HEK293T (cell line): ENCODE results near the gene SEMA3E.
A peak's percentile ranks its signal among the peaks of the same experiment; 100 is the strongest.

ENCODE experiments used
- BHLHE40 ChIP-seq: fragments of 450-650 bp; IDR thresholded peaks from 2 replicates; pipeline ENCODE4 v1.6.1; 2016; ENCODE audit warnings: mild to moderate bottlenecking, moderate library complexity, borderline replicate concordance
- FOXK2 ChIP-seq: fragments of 450-650 bp; IDR thresholded peaks from 2 replicates; pipeline ENCODE4 v1.6.1; 2016; ENCODE audit warnings: mild to moderate bottlenecking
- PKNOX1 ChIP-seq: fragments of 450-650 bp; IDR thresholded peaks from 2 replicates; pipeline ENCODE4 v1.6.1; 2016
- SP1 ChIP-seq: fragments of 450-650 bp; IDR thresholded peaks from 2 replicates; pipeline ENCODE4 v1.6.1; 2017
- ZNF384 ChIP-seq: fragments of 450-650 bp; IDR thresholded peaks from 2 replicates; pipeline ENCODE4 v1.6.1; 2016

GRCh38 chr7:83648464-83649241 is at the start of gene SEMA3E:
- no peak for TF ChIP-seq SP1
- no peak for TF ChIP-seq BHLHE40
- TF ChIP-seq FOXK2: no peak
- no peak for TF ChIP-seq PKNOX1
- peak; percentile 94 for TF ChIP-seq ZNF384
